GM18861 (cell line): ENCODE data around the gene ABCC9.

Experiments used
- ATAC-seq: cut with Tn5 transposase; IDR thresholded peaks from one replicate; pipeline ENCODE4 v1.9.1; 2021; ENCODE audit not compliant: unreplicated experiment

Gene ABCC9

DNA sequence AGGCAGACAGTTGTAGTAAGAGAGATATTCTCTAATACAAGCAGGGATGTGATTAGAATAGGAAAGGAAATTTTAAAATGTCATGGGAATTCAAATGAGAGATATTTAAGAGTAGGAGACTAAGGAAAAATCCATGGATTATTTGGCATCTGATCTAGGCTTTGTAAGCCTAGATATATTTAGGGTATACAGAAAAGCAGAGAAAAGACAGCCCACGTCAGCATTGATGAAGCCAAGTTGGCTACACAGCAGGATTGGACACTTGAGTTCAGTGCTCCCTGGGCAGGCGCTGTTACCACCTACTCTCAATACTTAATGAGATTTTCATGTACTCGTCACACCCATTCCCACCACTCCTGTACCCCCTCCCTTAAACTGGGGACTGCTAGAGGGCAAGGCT lies 165.1 kb downstream of the ABCC9 start:
- no peak for ATAC-seq

- no peak for ATAC-seq
Measured at GRCh38 chr12:21775133-21775820, 165.9 kb downstream of the ABCC9 start.

GRCh38 chr12:21774358-21775132 lies 166.7 kb downstream of the ABCC9 start, which contains the start of gene KCNJ8:
Gene KCNJ8, minus strand, starts transcription at chr12:21774706. Its CDS starts 1,090 bp downstream, at chr12:21773616.
- ATAC-seq = no peak

DNA sequence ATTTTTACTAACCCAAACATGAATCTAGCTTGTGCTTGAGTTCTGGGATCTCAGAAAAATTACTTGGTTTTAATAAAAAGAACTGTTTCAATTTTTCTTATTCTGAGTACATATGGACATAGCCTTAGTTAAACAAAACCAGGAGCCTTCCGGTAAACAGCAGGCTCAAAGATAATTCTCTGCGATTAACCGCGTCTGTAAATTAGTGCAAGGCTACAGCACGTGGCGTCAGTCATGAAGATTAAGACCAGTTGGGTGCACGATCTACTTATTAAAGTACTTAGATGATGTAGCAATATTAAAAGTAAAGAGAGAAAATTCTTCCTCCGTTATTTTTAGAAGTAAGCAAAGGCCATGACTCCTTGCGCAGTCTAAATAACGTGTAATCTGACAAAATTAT lies 167.4 kb downstream of the ABCC9 start:
- no peak for ATAC-seq

- no peak for ATAC-seq
Measured at GRCh38 chr12:21773263-21773741, 167.9 kb downstream of the ABCC9 start.

DNA sequence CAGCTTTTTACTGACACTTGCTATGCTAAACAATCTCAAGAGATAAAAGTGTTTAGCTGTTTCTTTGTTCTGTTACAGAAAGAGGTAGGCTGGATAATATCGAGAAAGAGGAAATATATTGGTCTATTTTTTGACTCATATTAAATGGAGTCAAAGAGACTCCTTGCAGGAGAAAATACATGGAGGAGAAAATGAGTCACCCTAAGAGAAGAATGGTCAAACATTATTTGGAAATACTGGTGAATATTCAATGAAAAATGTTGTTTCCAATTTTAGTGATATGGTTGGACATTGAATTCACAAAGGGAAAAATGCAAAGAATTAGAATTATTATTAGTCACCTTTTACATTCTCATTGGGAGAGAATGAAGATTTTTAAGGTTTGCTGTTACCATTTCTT lies 169.9 kb downstream of the ABCC9 start:
- no peak for ATAC-seq

DNA sequence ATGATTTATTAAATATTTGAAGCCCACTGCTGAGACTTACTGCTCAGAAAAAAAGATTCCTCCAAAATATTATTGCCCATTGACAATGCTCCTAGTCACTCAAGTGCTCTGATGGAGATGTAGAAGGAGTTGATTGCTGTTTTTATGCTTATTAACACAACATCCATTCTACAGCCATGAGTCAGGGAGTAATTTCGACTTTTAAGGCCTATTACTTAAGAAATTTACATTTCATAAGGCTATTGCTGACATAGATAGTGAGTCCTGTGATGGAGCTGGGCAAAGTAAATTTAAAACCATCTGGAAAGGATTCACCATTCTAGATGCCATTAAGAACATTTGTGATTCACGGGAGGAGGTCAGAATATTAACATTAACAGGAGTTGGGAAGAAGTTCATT lies 171.9 kb downstream of the ABCC9 start:
- no peak for ATAC-seq

- ATAC-seq = no peak
Measured at GRCh38 chr12:21766403-21766802, 174.8 kb downstream of the ABCC9 start.

GRCh38 chr12:21764950-21765349 lies 176.3 kb downstream of the ABCC9 start:
- ATAC-seq = no peak

DNA sequence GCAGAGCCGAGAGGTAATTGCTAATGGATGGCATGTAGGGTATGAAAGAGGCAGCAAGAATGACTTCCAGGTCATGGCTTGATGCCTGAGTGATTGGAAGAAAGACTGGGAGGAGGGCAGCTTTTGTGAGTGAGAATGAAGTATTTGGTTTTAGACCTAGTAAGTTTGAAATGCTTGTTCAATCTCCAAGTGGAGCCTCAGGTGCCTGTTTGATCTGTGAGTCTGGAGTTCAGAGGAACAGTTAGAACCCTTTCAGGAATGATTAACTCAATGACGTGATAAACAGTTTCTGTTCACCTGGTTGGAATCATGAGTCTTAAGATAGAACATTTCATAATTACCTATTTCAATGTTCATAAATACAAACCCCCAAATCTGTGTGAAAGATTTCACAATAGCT lies 177.2 kb downstream of the ABCC9 start:
- no peak for ATAC-seq

DNA sequence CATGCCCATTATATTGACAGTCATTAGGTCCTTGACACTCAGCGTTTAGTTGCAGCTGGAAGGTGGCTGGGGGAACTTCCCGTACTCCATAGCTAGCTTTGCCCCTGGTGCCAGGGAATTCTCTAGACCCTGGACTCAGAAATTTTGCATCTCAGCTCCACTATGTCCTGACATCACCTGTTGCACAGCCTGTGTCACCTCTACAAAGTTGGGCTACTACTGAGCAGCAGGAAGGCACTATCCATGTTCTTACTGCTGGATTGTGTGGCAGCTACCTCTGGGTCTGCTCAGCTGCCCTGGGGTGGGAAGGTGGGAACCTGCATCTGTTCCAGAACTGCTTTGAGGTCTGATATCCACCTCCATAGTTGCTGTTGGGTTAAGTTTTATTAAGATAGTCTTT lies 177.7 kb downstream of the ABCC9 start:
- ATAC-seq = no peak

DNA sequence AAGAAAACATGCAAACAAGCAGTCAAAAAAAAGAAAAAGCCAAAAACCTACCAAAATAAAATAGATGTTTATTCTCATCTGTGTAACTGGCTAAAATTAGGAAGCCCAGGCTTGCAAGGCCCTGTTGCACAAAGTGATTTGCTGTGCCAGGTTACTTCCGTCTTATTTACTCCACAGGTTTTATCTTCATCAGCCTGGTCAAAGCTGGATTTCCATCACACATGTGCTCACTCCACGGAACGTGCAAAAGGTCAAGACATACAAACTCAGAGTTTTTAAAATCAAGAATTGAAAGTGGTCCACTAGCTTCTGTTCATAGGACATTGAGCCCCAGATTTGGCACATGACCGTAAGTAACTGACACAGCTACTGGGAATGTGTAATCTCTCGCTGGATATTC lies 181.5 kb downstream of the ABCC9 start:
- no peak for ATAC-seq

- no peak for ATAC-seq
Measured at GRCh38 chr12:21757735-21758134, 183.5 kb downstream of the ABCC9 start.

- no peak for ATAC-seq
Measured at GRCh38 chr12:21756699-21757098, 184.5 kb downstream of the ABCC9 start.

GRCh38 chr12:21751517-21751916 lies 189.7 kb downstream of the ABCC9 start:
- ATAC-seq = no peak
